ENCODE results near the gene MYO7B. TPM values are rescaled to one million over a fixed set of nuclear protein-coding genes. Genes with fewer than 3 reads are reported as not detected.

The MYO7B gene
- total RNA-seq, 2 donors from 2014 or later = 0.52 to 0.67 TPM

DNA sequence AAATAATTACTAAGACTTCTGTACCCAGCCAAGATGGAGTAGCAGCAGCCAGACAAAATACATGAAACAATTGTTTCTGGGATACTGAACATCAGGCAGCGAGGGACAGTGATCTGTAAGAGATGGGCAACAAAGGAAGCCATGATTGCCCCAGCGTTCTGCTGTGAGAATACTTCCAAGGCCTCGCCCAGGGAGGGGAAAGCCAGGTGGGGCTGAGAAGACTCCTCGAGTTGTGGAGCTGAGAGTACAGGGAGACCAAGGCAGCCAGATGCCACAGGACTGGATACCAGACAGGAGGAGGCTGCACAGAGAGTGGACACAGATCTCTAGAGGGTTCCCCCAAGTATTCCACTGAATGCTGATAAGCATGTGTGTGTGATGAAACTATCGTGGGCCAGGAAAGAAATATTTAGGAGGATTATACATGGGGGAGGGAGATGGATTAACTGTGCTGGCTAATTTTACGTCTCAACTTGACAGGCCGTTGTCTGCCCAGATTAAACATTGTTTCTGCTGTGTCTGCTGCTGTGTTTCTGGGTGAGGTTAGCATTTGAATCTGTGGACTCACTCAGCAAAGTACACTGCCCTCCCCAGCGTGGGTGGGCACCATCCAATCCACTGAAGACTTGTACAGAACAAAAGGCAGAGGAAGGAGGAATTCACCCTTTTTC lies 150.1 kb downstream of the MYO7B start:
- H3K27me3 ChIP-seq = no peaks in the 10 kb centered on the region
- TF ChIP-seq, protein P1, sequence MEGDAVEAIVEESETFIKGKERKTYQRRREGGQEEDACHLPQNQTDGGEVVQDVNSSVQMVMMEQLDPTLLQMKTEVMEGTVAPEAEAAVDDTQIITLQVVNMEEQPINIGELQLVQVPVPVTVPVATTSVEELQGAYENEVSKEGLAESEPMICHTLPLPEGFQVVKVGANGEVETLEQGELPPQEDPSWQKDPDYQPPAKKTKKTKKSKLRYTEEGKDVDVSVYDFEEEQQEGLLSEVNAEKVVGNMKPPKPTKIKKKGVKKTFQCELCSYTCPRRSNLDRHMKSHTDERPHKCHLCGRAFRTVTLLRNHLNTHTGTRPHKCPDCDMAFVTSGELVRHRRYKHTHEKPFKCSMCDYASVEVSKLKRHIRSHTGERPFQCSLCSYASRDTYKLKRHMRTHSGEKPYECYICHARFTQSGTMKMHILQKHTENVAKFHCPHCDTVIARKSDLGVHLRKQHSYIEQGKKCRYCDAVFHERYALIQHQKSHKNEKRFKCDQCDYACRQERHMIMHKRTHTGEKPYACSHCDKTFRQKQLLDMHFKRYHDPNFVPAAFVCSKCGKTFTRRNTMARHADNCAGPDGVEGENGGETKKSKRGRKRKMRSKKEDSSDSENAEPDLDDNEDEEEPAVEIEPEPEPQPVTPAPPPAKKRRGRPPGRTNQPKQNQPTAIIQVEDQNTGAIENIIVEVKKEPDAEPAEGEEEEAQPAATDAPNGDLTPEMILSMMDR (IDR thresholded peaks at IDR 0.05) = no peak
- H3K27ac ChIP-seq = peak overlapping the region; percentile 32 to 44
- peak; percentile 55 for DNase-seq (ENCODE audit: low spot score)
- no peak overlapping the region for H3K4me3 ChIP-seq
- no peaks in the 10 kb centered on the region for H3K9me3 ChIP-seq
- no peaks in the 10 kb centered on the region for H3K36me3 ChIP-seq
- H3K4me1 ChIP-seq = peaks cover 0 to 45% of the 10 kb centered on the region in 2 donors

Other genes starting within 250 kb of the MYO7B start
- gene ERCC3, start 241.5 kb upstream of the MYO7B start, total RNA-seq = 10 to 100 TPM; 13.9 to 15.8 TPM
- gene MAP3K2, start 147.7 kb upstream of the MYO7B start, total RNA-seq = 10 to 100 TPM; 20.5 to 20.8 TPM
- gene PROC, start 117.3 kb upstream of the MYO7B start, total RNA-seq = not detected
- gene IWS1, start 9.2 kb upstream of the MYO7B start, total RNA-seq = 10 to 100 TPM; 43.3 to 46.4 TPM
- gene GPR17, start 110.5 kb downstream of the MYO7B start, total RNA-seq = under 1 TPM in 1 of 2 donors, not detected in 1; 0.24 TPM
- gene LIMS2, start 139.8 kb downstream of the MYO7B start, total RNA-seq = 10 to 100 TPM; 80.2 to 91.7 TPM
- 1 to 10 TPM; 3.8 to 5.9 TPM for gene SFT2D3, start 165.8 kb downstream of the MYO7B start, total RNA-seq

All from right atrium auricular region (tissue), 2 donors.